Mucosa of descending colon (tissue), 3 donors: Measurements from ENCODE around the gene ABCC9. TPM values are rescaled to one million over a fixed set of nuclear protein-coding genes. Genes with fewer than 3 reads are reported as not detected.

Experiments used
- ATAC-seq: fragments of 200-7000 bp; cut with Tn5 transposase; one replicate; pipeline ENCODE4 v1.9.1; 2020; ENCODE audit warnings: mild to moderate bottlenecking, moderate library complexity
- DNase-seq, 3 donors: peaks; one replicate each; pipeline ENCODE4 v3.0.0-alpha.2; 2020
- H3K36me3 ChIP-seq: fragments of 200-600 bp; one replicate; pipeline ENCODE4 v1.8.0; 2021; ENCODE audit warnings: low read depth, mild to moderate bottlenecking
- H3K4me1 ChIP-seq: fragments of 200-600 bp; one replicate; pipeline ENCODE4 v1.8.0; 2021; ENCODE audit warnings: low read depth, mild to moderate bottlenecking
- H3K4me3 ChIP-seq: fragments of 200-600 bp; one replicate; pipeline ENCODE4 v1.8.0; 2021; ENCODE audit warnings: mild to moderate bottlenecking
- H3K9me3 ChIP-seq: fragments of 200-600 bp; one replicate; pipeline ENCODE4 v1.8.0; 2021; ENCODE audit warnings: mild to moderate bottlenecking
- CTCF ChIP-seq: fragments of 200-600 bp; IDR thresholded peaks from one replicate; pipeline ENCODE4 v1.8.0; 2022; ENCODE audit warnings: antibody characterized with exemption, mild to moderate bottlenecking
- intact Hi-C, 2 donors: fragments of 100-400 bp; cut with DNase I in 1 of 2; cut with micrococcal nuclease in 1 of 2; formaldehyde crosslinking; loops; one replicate each; pipeline versions ENCODE4 v1.11.0 to v1.11.1; 2022; cut with DNase I, micrococcal nuclease
- total RNA-seq, 3 donors: library from RNA; stranded (reverse); fragmentation: NEBNext Ultra II Directional in 2 of 3; extraction: Animal tissue kit (Norgen Biotek cat#: 25700) in 2 of 3; gene quantifications; one replicate each; pipeline versions ENCODE4 v1.2.1 to v1.2.4, GENCODE V29; 2021 to 2023
- donor health status: DM: no; HTN: no; CAD: no; lungs with moderate emphysema.
- donor health status: DM: no; HTN: no; CAD: no.
- donor health status: DM: no; HTN: yes; CAD: no.

The ABCC9 gene
- total RNA-seq, 3 donors from 2014 or later: 0.67 to 60.6 (median 7.3) TPM

- DNase-seq (no peak), ATAC-seq (no peak)
- no peak for TF ChIP-seq CTCF
- intact Hi-C loops: no loop called here
- no peaks in the 10 kb centered on the region for H3K36me3 ChIP-seq
- H3K4me1 ChIP-seq: no peaks in the 10 kb centered on the region
- H3K4me3 ChIP-seq: no peak overlapping the region
- no peaks in the 10 kb centered on the region for H3K9me3 ChIP-seq
Observed at GRCh38 chr12:21913823-21914222, 27.4 kb downstream of the ABCC9 start.

DNA sequence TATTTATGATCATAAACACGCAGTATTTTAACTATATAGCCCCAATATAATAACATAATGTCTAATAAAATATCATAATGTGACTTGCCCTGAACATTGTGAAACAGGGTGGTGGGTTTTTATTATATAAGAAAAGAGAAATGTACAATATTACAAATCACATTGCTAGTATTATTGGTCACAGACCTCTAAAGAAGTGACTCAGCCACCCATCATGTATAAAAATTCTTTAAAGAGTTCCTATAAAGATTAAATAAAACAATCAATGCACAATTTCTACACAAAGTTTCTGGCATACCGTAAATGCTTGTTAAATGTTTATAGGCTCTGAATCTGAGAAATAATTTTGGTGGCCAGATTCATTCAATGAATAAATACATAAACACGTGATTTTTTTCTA lies 28.9 kb downstream of the ABCC9 start:
- Histone ChIP-seq H3K4me3 (no peak overlapping the region), H3K4me1 (no peaks in the 10 kb centered on the region), H3K36me3 (no peaks in the 10 kb centered on the region), H3K9me3 (no peaks in the 10 kb centered on the region)
- intact Hi-C loops: no loop called here
- no peak for TF ChIP-seq CTCF
- DNase-seq (no peak), ATAC-seq (no peak)

- no peaks in the 10 kb centered on the region for H3K9me3 ChIP-seq
- no peaks in the 10 kb centered on the region for H3K4me1 ChIP-seq
- ATAC-seq: no peak
- no peak for DNase-seq
- no peaks in the 10 kb centered on the region for H3K36me3 ChIP-seq
- H3K4me3 ChIP-seq: no peak overlapping the region
- no peak for TF ChIP-seq CTCF
- intact Hi-C loops: no loop called here
Observed at GRCh38 chr12:21911832-21912231, 29.4 kb downstream of the ABCC9 start.

DNA sequence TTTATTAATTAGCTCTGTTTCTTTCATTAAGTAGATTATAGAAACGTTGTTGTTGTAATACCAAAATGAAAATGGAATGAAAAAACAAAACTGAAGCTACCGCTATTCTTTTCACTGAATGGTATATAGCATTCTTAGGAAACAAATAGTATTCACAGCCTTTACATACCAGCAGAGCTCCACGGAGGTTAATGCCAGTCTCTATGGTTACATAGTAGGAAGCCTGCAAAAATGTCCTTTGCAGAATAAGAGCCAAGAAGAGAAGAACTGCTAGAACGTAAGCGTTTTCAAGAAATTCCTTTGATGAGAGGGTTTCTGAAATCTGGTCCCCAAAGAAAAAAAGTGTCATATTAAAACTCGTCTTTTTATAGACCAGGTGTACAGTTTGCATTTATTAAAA lies 30.6 kb downstream of the ABCC9 start:
- Histone ChIP-seq H3K36me3 (no peaks in the 10 kb centered on the region), H3K9me3 (no peaks in the 10 kb centered on the region), H3K4me3 (no peak overlapping the region), H3K4me1 (no peaks in the 10 kb centered on the region)
- no peak for TF ChIP-seq CTCF
- no peak for DNase-seq
- ATAC-seq: no peak
- intact Hi-C loops: no loop called here

DNA sequence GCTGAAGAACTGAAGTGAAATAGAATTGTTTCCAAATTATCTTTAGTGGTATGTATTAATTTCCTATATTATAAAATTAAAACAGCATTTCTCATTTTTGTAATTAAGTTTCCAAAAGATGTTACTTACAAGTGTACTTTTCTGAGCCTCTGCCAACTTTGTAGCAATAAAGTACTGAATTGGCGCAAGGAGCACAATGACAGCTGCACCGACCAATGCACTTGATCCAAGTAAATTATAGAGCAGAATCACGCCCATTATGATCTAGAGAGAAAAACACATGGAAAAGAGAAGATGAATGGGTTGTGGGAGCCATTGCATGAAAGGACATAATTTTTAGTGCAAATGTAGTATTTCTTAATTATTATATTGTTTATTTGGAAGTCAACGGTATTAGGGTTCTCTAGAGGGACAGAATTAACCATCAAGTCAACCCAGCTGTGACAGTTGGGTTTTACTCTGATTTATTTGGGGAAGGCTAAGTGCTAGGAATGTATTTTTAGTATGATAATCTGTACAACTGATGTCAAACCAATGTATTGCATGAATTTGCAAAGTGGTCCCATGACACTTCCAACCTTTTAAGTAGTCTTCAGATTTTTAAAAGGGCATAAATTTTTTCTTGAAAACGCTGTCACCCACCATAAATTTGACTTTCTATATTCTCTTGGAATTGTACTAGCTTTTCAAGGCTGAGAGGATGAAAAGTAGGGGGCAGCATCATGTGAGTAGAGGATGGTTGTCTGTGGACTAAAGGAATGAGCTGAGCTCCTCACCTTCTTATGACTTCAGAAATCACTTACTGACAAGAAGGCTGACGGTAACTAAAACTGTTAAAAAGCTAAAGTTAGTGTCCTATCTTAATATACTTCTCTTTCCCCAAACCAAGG lies 33.0 kb downstream of the ABCC9 start:
- DNase-seq (no peak), ATAC-seq (no peak)
- intact Hi-C loops: no loop called here
- H3K9me3 ChIP-seq: no peaks in the 10 kb centered on the region
- H3K4me3 ChIP-seq: no peak overlapping the region
- no peaks in the 10 kb centered on the region for H3K36me3 ChIP-seq
- TF ChIP-seq CTCF: no peak
- H3K4me1 ChIP-seq: no peaks in the 10 kb centered on the region
